DMS79 (cell line): ENCODE results near the gene GPS1.

Source experiments
- DNase-seq: peaks from one replicate; lab custom pipeline; 2025; lab: John Stamatoyannopoulos, UW

The GPS1 gene

GRCh38 chr17:82090549-82091263 is 39.0 kb downstream of the GPS1 start:
- no peak for DNase-seq

- no peak for DNase-seq
Observed at GRCh38 chr17:82091264-82092066, 39.8 kb downstream of the GPS1 start.

- no peak for DNase-seq
Observed at GRCh38 chr17:82092094-82092586, 40.4 kb downstream of the GPS1 start.

- no peak for DNase-seq
Observed at GRCh38 chr17:82092628-82092994, 40.9 kb downstream of the GPS1 start.

- DNase-seq, result no peak
Observed at GRCh38 chr17:82092995-82093751, 41.5 kb downstream of the GPS1 start.

GRCh38 chr17:82094931-82095776 is 43.5 kb downstream of the GPS1 start:
- no peak for DNase-seq

GRCh38 chr17:82095777-82096708 is 44.3 kb downstream of the GPS1 start:
- no peak for DNase-seq

- no peak for DNase-seq
Observed at GRCh38 chr17:82096709-82097183, 45.0 kb downstream of the GPS1 start.

GRCh38 chr17:82097184-82097918 is 45.7 kb downstream of the GPS1 start:
- DNase-seq, result no peak

- DNase-seq, result no peak
Observed at GRCh38 chr17:82097919-82098168, 46.1 kb downstream of the GPS1 start.

- peak; percentile 52 for DNase-seq
Observed at GRCh38 chr17:82098169-82098938, 46.7 kb downstream of the GPS1 start, which contains the start of gene FASN. Gene FASN (minus strand): TSS chr17:82098236. CDS start chr17:82096445, 1,791 bp downstream.

GRCh38 chr17:82098939-82099763 is 47.5 kb downstream of the GPS1 start:
- DNase-seq, result no peak

- no peak for DNase-seq
Observed at GRCh38 chr17:82100502-82101298, 49.0 kb downstream of the GPS1 start.

- no peak for DNase-seq
Observed at GRCh38 chr17:82101301-82101715, 49.6 kb downstream of the GPS1 start.

GRCh38 chr17:82101767-82102679 is 50.3 kb downstream of the GPS1 start:
- no peak for DNase-seq
